Chondrocyte (in vitro differentiated cells): ENCODE measurements around the gene TANGO2. TPM values are rescaled to one million over a fixed set of nuclear protein-coding genes. Genes with fewer than 3 reads are reported as not detected.

Source experiments
- DNase-seq: peaks from one replicate; pipeline ENCODE4 v3.0.0; 2021; ENCODE audit warnings: mixed read lengths, low spot score
- H3K27ac Mint-ChIP-seq: one replicate; pipeline ENCODE4 v1.8.0; 2021; ENCODE audit warnings: mild to moderate bottlenecking, moderate library complexity, mixed read lengths; ENCODE audit not compliant: unreplicated experiment
- H3K27me3 Mint-ChIP-seq: 2 replicates; pipeline ENCODE4 v1.8.0; 2021; ENCODE audit warnings: low read depth, mixed read lengths
- H3K36me3 Mint-ChIP-seq: 2 replicates; pipeline ENCODE4 v1.8.0; 2021; ENCODE audit warnings: low read depth, mixed read lengths
- H3K4me1 Mint-ChIP-seq: 2 replicates; pipeline ENCODE4 v1.8.0; 2021; ENCODE audit warnings: low read depth, mild to moderate bottlenecking, mixed read lengths
- H3K4me3 Mint-ChIP-seq: one replicate; pipeline ENCODE4 v1.8.0; 2021; ENCODE audit warnings: mild to moderate bottlenecking, moderate library complexity, mixed read lengths; ENCODE audit not compliant: unreplicated experiment
- H3K9me3 Mint-ChIP-seq: 2 replicates; pipeline ENCODE4 v1.8.0; 2021; ENCODE audit warnings: low read depth, mixed read lengths
- CTCF ChIP-seq: fragments of 200-600 bp; sonication (generic); IDR thresholded peaks from 2 replicates; pipeline ENCODE4 v1.5.0; 2021; ENCODE audit warnings: antibody characterized with exemption, mild to moderate bottlenecking, moderate library complexity
- total RNA-seq: library from RNA; stranded (reverse); gene quantifications from 3 replicates; pipeline ENCODE4 v1.2.1, GENCODE V29; 2021

The TANGO2 gene
- total RNA-seq, 1 donor from 2014 or later = 30.1 TPM

GRCh38 chr22:19973551-19974267 is 47.2 kb upstream of the TANGO2 start:
- no peaks in the 10 kb centered on the region for H3K9me3 Mint-ChIP-seq
- no peaks in the 10 kb centered on the region for H3K27me3 Mint-ChIP-seq
- H3K27ac Mint-ChIP-seq = no peak overlapping the region
- no peak overlapping the region for H3K4me3 Mint-ChIP-seq
- H3K36me3 Mint-ChIP-seq = peaks cover 2% of the 10 kb centered on the region
- TF ChIP-seq CTCF = no peak
- DNase-seq = no peak
- H3K4me1 Mint-ChIP-seq = peaks cover 7% of the 10 kb centered on the region

DNA sequence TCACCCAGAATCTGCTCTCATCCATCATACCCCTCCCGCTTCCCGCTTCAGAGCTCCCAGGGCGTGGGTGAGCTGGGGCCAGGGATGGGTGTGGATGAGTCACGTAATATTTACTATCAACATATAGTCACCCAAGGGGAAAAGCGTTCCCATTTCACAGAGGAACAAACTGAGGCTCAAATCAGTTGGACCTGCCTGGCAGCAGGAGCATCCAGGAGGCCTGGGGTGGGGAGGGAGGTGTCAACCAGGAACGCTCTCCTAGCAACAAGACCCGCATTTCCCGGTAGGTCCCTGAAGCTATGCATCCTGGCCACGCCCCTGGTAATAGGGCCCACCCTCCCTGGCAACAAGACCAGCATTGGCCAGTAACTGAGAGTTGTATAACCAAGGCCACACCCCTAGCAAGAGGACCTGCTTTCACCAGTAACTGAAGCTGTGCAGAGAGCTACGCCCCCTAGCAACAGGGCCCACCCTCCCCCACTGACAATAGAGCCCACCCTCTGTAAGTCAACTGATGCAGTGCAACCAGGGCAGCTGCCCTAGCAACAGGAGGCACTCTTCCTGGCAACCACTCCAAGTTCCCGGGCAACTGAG is 46.5 kb upstream of the TANGO2 start:
- Mint-ChIP-seq H3K36me3 (peaks cover 4% of the 10 kb centered on the region), H3K27me3 (no peaks in the 10 kb centered on the region), H3K4me3 (no peak overlapping the region), H3K4me1 (peaks cover 7% of the 10 kb centered on the region), H3K9me3 (no peaks in the 10 kb centered on the region), H3K27ac (no peak overlapping the region)
- TF ChIP-seq CTCF = no peak
- DNase-seq = no peak

GRCh38 chr22:19974935-19975706 is 45.8 kb upstream of the TANGO2 start:
- H3K27ac Mint-ChIP-seq = no peak overlapping the region
- H3K4me3 Mint-ChIP-seq = no peak overlapping the region

DNA sequence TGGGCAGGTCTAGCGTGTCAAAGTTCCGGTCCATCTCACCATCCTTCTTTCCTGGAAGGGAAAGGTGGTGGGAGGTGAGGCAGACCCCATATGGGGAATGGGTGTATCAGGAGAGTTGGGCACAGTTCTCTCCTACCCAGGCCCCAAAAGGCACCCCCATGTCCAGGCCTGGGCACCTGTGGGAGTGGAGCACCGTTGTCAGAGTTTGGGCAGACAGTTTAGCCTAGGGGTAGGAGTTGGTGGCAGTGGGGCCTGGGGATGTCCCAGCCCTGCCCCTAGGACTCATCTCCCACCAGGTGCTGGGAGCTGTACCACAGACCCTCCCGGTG is 45.2 kb upstream of the TANGO2 start:
- TF ChIP-seq CTCF = no peak
- H3K27me3 Mint-ChIP-seq = no peaks in the 10 kb centered on the region
- no peak overlapping the region for H3K4me3 Mint-ChIP-seq
- no peak overlapping the region for H3K27ac Mint-ChIP-seq
- peaks cover 7% of the 10 kb centered on the region for H3K4me1 Mint-ChIP-seq
- no peaks in the 10 kb centered on the region for H3K9me3 Mint-ChIP-seq
- no peak for DNase-seq
- H3K36me3 Mint-ChIP-seq = peaks cover 6% of the 10 kb centered on the region

More at GRCh38 chr22:19974935-19975706, 45.8 kb upstream of the TANGO2 start:
- no peak for DNase-seq
- no peaks in the 10 kb centered on the region for H3K27me3 Mint-ChIP-seq
- peaks cover 7% of the 10 kb centered on the region for H3K4me1 Mint-ChIP-seq
- peaks cover 4% of the 10 kb centered on the region for H3K36me3 Mint-ChIP-seq
- no peak for TF ChIP-seq CTCF
- no peaks in the 10 kb centered on the region for H3K9me3 Mint-ChIP-seq

- TF ChIP-seq CTCF = no peak
- Mint-ChIP-seq H3K36me3 (peaks cover 8% of the 10 kb centered on the region), H3K27ac (no peak overlapping the region), H3K27me3 (no peaks in the 10 kb centered on the region), H3K4me1 (peaks cover 7% of the 10 kb centered on the region), H3K4me3 (no peak overlapping the region), H3K9me3 (no peaks in the 10 kb centered on the region)
- no peak for DNase-seq
These were observed 44.2 kb upstream of the TANGO2 start for GRCh38 chr22:19976671-19977070.
